GM23338 (cell line): ENCODE measurements around the gene CUX1.

Experiments used
- CREB1 ChIP-seq: fragments of 250-450 bp; sonication (Bioruptor Pico); IDR thresholded peaks from 2 replicates; pipeline ENCODE4 v1.5.0; 2020; ENCODE audit warnings: low read depth, mild to moderate bottlenecking, moderate library complexity
- EZH2 ChIP-seq: fragments of 200-600 bp; sonication (generic); IDR thresholded peaks from one replicate; pipeline ENCODE4 v1.8.0; 2017; ENCODE audit warnings: antibody characterized with exemption, mild to moderate bottlenecking, low read depth; ENCODE audit not compliant: unreplicated experiment
- EZH2phosphoT487 ChIP-seq: fragments of 200-600 bp; sonication (generic); IDR thresholded peaks from one replicate; pipeline ENCODE4 v1.8.1; 2018; ENCODE audit warnings: antibody characterized with exemption; ENCODE audit not compliant: unreplicated experiment
- JUNB ChIP-seq: IDR thresholded peaks from one replicate; pipeline ENCODE4 v1.6.1; 2016; ENCODE audit warnings: antibody characterized with exemption; ENCODE audit not compliant: unreplicated experiment
- NANOG ChIP-seq: IDR thresholded peaks from 2 replicates; pipeline ENCODE4 v1.6.1; 2016; ENCODE audit warnings: antibody characterized with exemption, borderline replicate concordance
- POLR2AphosphoS5 ChIP-seq: IDR thresholded peaks from 2 replicates; pipeline ENCODE4 v1.6.1; 2016; ENCODE audit warnings: antibody characterized with exemption, low read depth
- STAT1 ChIP-seq: IDR thresholded peaks from one replicate; pipeline ENCODE4 v1.6.1; 2016; ENCODE audit warnings: antibody characterized with exemption; ENCODE audit not compliant: unreplicated experiment
- ZNF331 ChIP-seq: fragments of 250-450 bp; sonication (Bioruptor Pico); IDR thresholded peaks from 2 replicates; pipeline ENCODE4 v1.5.0; 2020; ENCODE audit warnings: low read depth, mild to moderate bottlenecking, moderate library complexity
- TF ChIP-seq, protein P1 (sequence below), 2 experiments: fragments of 200-600 bp in 1 of 2; sonication (generic) in 1 of 2; conservative IDR thresholded peaks; 2 replicates each; pipeline versions ENCODE4 v1.5.1 to v1.6.1; 2016 to 2017; ENCODE audit warnings: antibody characterized with exemption in 2 of 2, low read depth in 2 of 2, mild to moderate bottlenecking in 2 of 2, moderate library complexity in 1 of 2
- TF ChIP-seq, protein P2 (sequence below): IDR thresholded peaks from one replicate; pipeline ENCODE4 v1.6.1; 2018; ENCODE audit warnings: antibody characterized with exemption; ENCODE audit not compliant: unreplicated experiment
- TF ChIP-seq, protein P3 (sequence below): IDR thresholded peaks from 2 replicates; pipeline ENCODE4 v1.6.1; 2016; ENCODE audit warnings: antibody characterized with exemption

DNA sequence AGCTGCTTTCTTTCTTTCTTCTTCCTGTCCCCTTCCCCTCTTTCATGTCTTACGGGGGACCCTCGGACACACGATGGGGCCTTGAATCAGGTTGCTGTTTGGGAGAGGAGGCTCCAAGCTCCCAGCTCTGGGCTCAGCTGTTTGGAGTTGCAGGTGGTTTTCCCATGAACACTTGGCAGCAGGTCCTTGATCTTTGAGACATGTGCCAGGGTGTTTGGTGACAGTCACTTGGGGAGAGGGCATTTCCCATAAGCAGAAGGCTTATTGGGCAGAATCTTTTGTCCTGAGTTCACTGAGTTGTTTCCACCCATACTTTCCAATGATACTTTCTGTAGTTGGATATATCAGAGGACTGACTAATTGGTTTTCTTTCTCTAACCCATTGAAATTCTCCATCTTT lies 364.6 kb downstream of the CUX1 start:
- TF ChIP-seq, protein P1, sequence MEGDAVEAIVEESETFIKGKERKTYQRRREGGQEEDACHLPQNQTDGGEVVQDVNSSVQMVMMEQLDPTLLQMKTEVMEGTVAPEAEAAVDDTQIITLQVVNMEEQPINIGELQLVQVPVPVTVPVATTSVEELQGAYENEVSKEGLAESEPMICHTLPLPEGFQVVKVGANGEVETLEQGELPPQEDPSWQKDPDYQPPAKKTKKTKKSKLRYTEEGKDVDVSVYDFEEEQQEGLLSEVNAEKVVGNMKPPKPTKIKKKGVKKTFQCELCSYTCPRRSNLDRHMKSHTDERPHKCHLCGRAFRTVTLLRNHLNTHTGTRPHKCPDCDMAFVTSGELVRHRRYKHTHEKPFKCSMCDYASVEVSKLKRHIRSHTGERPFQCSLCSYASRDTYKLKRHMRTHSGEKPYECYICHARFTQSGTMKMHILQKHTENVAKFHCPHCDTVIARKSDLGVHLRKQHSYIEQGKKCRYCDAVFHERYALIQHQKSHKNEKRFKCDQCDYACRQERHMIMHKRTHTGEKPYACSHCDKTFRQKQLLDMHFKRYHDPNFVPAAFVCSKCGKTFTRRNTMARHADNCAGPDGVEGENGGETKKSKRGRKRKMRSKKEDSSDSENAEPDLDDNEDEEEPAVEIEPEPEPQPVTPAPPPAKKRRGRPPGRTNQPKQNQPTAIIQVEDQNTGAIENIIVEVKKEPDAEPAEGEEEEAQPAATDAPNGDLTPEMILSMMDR (conservative IDR thresholded peaks at IDR 0.05; ENCODE audit: low read depth in 2 of 2) = no peak
- TF ChIP-seq POLR2AphosphoS5 (no peak), STAT1 (no peak), EZH2 (no peak), JUNB (no peak), EZH2phosphoT487 (no peak), ZNF331 (CRISPR knock-in tag) (no peak), NANOG (no peak), CREB1 (CRISPR knock-in tag) (no peak)
- TF ChIP-seq, protein P2, sequence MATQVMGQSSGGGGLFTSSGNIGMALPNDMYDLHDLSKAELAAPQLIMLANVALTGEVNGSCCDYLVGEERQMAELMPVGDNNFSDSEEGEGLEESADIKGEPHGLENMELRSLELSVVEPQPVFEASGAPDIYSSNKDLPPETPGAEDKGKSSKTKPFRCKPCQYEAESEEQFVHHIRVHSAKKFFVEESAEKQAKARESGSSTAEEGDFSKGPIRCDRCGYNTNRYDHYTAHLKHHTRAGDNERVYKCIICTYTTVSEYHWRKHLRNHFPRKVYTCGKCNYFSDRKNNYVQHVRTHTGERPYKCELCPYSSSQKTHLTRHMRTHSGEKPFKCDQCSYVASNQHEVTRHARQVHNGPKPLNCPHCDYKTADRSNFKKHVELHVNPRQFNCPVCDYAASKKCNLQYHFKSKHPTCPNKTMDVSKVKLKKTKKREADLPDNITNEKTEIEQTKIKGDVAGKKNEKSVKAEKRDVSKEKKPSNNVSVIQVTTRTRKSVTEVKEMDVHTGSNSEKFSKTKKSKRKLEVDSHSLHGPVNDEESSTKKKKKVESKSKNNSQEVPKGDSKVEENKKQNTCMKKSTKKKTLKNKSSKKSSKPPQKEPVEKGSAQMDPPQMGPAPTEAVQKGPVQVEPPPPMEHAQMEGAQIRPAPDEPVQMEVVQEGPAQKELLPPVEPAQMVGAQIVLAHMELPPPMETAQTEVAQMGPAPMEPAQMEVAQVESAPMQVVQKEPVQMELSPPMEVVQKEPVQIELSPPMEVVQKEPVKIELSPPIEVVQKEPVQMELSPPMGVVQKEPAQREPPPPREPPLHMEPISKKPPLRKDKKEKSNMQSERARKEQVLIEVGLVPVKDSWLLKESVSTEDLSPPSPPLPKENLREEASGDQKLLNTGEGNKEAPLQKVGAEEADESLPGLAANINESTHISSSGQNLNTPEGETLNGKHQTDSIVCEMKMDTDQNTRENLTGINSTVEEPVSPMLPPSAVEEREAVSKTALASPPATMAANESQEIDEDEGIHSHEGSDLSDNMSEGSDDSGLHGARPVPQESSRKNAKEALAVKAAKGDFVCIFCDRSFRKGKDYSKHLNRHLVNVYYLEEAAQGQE = no peak
- TF ChIP-seq, protein P3, sequence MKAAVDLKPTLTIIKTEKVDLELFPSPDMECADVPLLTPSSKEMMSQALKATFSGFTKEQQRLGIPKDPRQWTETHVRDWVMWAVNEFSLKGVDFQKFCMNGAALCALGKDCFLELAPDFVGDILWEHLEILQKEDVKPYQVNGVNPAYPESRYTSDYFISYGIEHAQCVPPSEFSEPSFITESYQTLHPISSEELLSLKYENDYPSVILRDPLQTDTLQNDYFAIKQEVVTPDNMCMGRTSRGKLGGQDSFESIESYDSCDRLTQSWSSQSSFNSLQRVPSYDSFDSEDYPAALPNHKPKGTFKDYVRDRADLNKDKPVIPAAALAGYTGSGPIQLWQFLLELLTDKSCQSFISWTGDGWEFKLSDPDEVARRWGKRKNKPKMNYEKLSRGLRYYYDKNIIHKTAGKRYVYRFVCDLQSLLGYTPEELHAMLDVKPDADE = no peak
